Lung (tissue), 12 donors: ENCODE measurements around the gene FAM120A. TPM values are rescaled to one million over a fixed set of nuclear protein-coding genes. Genes with fewer than 3 reads are reported as not detected.

Source experiments
- ATAC-seq: fragments of 200-7000 bp; cut with Tn5 transposase; one replicate; pipeline ENCODE4 v1.9.1; 2020; ENCODE audit warnings: moderate number of reproducible peaks; ENCODE audit not compliant: insufficient read depth, low FRiP score
- DNase-seq, 3 donors: peaks; one replicate each; pipeline ENCODE4 v3.0.0-alpha.2; 2013 to 2017
- H3K27ac ChIP-seq, 2 donors: one replicate each; pipeline ENCODE4 v1.5.1; 2013; ENCODE audit warnings: mild to moderate bottlenecking in 2 of 2, moderate library complexity in 2 of 2, control low read depth in 1 of 2, inconsistent platforms in 1 of 2, low read depth in 1 of 2, low read length in 1 of 2
- H3K27me3 ChIP-seq, 3 donors: one replicate each; pipeline ENCODE4 v1.5.1; 2013; ENCODE audit warnings: low read length in 2 of 3; ENCODE audit not compliant: control insufficient read depth in 3 of 3, insufficient read depth in 3 of 3
- H3K36me3 ChIP-seq, 4 donors: one replicate each; pipeline ENCODE4 v1.5.1; 2013; ENCODE audit warnings: low read length in 4 of 4, mild to moderate bottlenecking in 1 of 4, moderate library complexity in 1 of 4; ENCODE audit not compliant: control insufficient read depth in 4 of 4, insufficient read depth in 4 of 4
- H3K4me1 ChIP-seq, 5 donors: one replicate each; pipeline ENCODE4 v1.5.1; 2013; ENCODE audit warnings: low read length in 5 of 5, mild to moderate bottlenecking in 2 of 5, moderate library complexity in 1 of 5; ENCODE audit not compliant: control insufficient read depth in 5 of 5, insufficient read depth in 5 of 5
- H3K4me3 ChIP-seq: one replicate; pipeline ENCODE4 v1.5.1; 2013; ENCODE audit warnings: mild to moderate bottlenecking, control low read depth, moderate library complexity
- H3K9ac ChIP-seq, 2 donors: one replicate each; pipeline ENCODE4 v1.5.1; 2013; ENCODE audit warnings: low read length in 2 of 2, control low read depth in 1 of 2; ENCODE audit not compliant: insufficient read depth in 1 of 2
- H3K9me3 ChIP-seq, 4 donors: one replicate each; pipeline ENCODE4 v1.5.1; 2013; ENCODE audit warnings: low read length in 3 of 4, mild to moderate bottlenecking in 1 of 4, moderate library complexity in 1 of 4; ENCODE audit not compliant: control insufficient read depth in 4 of 4, insufficient read depth in 3 of 4
- CTCF ChIP-seq: IDR thresholded peaks from 2 replicates; pipeline ENCODE4 v1.5.1; 2012; ENCODE audit warnings: mild to moderate bottlenecking; ENCODE audit errors: control extremely low read depth, extremely low read depth
- WGBS, 2 donors: extraction: QIAGEN DNeasy Blood & Tissue Kit; methylation state at CpG; one replicate each; pipeline ENCODE4 v1.1.7; 2013; 5-methylcytosine and 5-hydroxymethylcytosine counted together
- polyA plus RNA-seq, 2 donors: library from polyadenylated mRNA; stranded (reverse); fragments of 200-250 nt; gene quantifications; one replicate each; pipeline ENCODE4 v1.2.1, GENCODE V29; 2013
- total RNA-seq, 2 donors: library from RNA; depleted of rRNA in 1 of 2; stranded (reverse); fragments of >200 nt in 1 of 2; gene quantifications; one replicate each; pipeline ENCODE4 v1.2.1, GENCODE V29; 2014 to 2021
- donor health status: control.
- donor health status: control.
- donor health status: Bipolar disorder and iron deficiency.
- donor health status: healthy.
- donor health status: DM: yes; HTN: yes; CAD: no.

FAM120A gene
- total and polyA plus RNA-seq, 4 donors: 44.9 to 134 (median 91.2) TPM

GRCh38 chr9:93575796-93576257 lies 124.3 kb downstream of the FAM120A start:
- H3K27me3 ChIP-seq: no peaks in the 10 kb centered on the region
- TF ChIP-seq CTCF: no peak
- H3K4me1 ChIP-seq: peaks cover 0 to 36% (median 23%) of the 10 kb centered on the region in 5 donors
- no peaks in the 10 kb centered on the region for H3K36me3 ChIP-seq
- ATAC-seq (peak; percentile 38), DNase-seq (peak; percentile 60 to 63 (median 62))
- 0% methylated on average over 24 to 26 of the region's 26 CpGs for WGBS, 2 donors
- H3K4me3 ChIP-seq: peak overlapping the region; percentile 29
- peak overlapping the region; percentile 82 to 89 for H3K27ac ChIP-seq
- peaks cover 0 to 3% (median 0%) of the 10 kb centered on the region in 4 donors for H3K9me3 ChIP-seq
- peak overlapping the region; percentile 78 to 84 for H3K9ac ChIP-seq

- peak within 1 kb of the TSS; percentile 78 to 84 for H3K9ac ChIP-seq
- 0 to 1% methylated on average over 50 to 140 of the region's 140 CpGs for WGBS, 2 donors
- ATAC-seq (peak; percentile 51), DNase-seq (peak in 2 of 3 donors; percentile 39 to 50)
- no peaks in the 10 kb centered on the region for H3K36me3 ChIP-seq
- peaks cover 0 to 40% (median 29%) of the 10 kb centered on the region in 5 donors for H3K4me1 ChIP-seq
- peak within 1 kb of the TSS; percentile 88 for H3K4me3 ChIP-seq
- TF ChIP-seq CTCF: no peak
- H3K27me3 ChIP-seq: no peaks in the 10 kb centered on the region
- H3K27ac ChIP-seq: peak within 1 kb of the TSS; percentile 89 to 94
- no peaks in the 10 kb centered on the region for H3K9me3 ChIP-seq
These were observed 125.0 kb downstream of the FAM120A start, which contains the start of gene PHF2 for GRCh38 chr9:93576258-93577077. PHF2 (plus strand) TSS chr9:93576584; CDS start chr9:93576774, 190 bp downstream.

GRCh38 chr9:93577078-93577974 lies 125.8 kb downstream of the FAM120A start:
- ATAC-seq: no peak
- Histone ChIP-seq H3K27me3 (no peaks in the 10 kb centered on the region), H3K27ac (peak overlapping the region; percentile 75 to 88), H3K36me3 (no peaks in the 10 kb centered on the region), H3K9ac (peak overlapping the region in 1 of 2 donors; percentile 49), H3K4me1 (peaks cover 2 to 43% (median 38%) of the 10 kb centered on the region in 5 donors), H3K4me3 (peak overlapping the region; percentile 88), H3K9me3 (no peaks in the 10 kb centered on the region)
- WGBS, 2 donors: 2 to 3% methylated on average over 54 to 74 of the region's 74 CpGs
- DNase-seq: peak; percentile 22 to 40 (median 32)
- no peak for TF ChIP-seq CTCF
